ENCODE measurements around the gene ACAP2.

The ACAP2 gene

DNA sequence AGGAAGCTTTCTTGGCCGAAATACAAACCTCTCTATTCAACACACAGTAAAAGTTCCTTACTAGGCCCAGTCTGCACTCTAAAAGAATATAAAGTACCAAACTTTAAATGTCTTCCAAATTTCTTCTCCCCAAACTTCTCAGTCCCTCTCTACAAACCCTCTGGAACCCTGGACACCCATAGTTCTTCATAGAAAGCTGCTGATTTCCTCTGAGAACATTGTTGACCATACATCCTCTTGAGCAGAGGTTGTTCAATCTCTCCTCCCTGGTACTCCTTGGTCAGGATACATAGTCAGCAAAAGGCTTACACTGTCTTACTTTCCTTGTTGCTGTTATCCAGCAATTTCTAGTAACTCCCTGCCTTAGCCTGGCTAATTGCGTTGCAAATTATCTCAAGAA is 3.1 kb upstream of the ACAP2 start:
- DNase-seq (ENCODE audit: extremely low spot score), result no peak

GRCh38 chr3:195443391-195443989 is 670 bp upstream of the ACAP2 start:
- POLR2A ChIA-PET, result interaction anchor here (0.9 to 1.6 kb wide), 4 partner anchors 13 to 174 kb away, joined by 3 to 5 read pairs (median 3); no protein-coding TSS in a partner anchor
- CTCF ChIA-PET, result no interaction called here
- no peak for DNase-seq (ENCODE audit: extremely low spot score)
- no peak for TF ChIP-seq PKNOX1 (IDR thresholded peaks at IDR 0.05)
- TF ChIP-seq ARNT (IDR thresholded peaks at IDR 0.05), result no peak
- no peak for TF ChIP-seq CTBP1 (IDR thresholded peaks at IDR 0.05; ENCODE audit: borderline replicate concordance)
- no peak for TF ChIP-seq ELF4 (IDR thresholded peaks at IDR 0.05)
- no peak for TF ChIP-seq NFRKB (IDR thresholded peaks at IDR 0.05)
- TF ChIP-seq HDGF (IDR thresholded peaks at IDR 0.05; ENCODE audit: borderline replicate concordance), result no peak
- no peak; the same call in 1 of the 2 replicates for TF ChIP-seq L3MBTL2 (conservative IDR thresholded peaks at IDR 0.05)
- no peak for TF ChIP-seq FOXK2 (IDR thresholded peaks at IDR 0.05)
- no peak for TF ChIP-seq TARDBP (IDR thresholded peaks at IDR 0.05)
- TF ChIP-seq BHLHE40 (IDR thresholded peaks at IDR 0.05; ENCODE audit: borderline replicate concordance), result no peak
- no peak for TF ChIP-seq LEF1 (IDR thresholded peaks at IDR 0.05; ENCODE audit: borderline replicate concordance)
- TF ChIP-seq SP1 (IDR thresholded peaks at IDR 0.05), result no peak

More for the DNA sequence above, 3.1 kb upstream of the ACAP2 start:
- ChIA-PET CTCF (no interaction called here), POLR2A (no interaction called here)
- TF ChIP-seq PKNOX1 (IDR thresholded peaks at IDR 0.05), result no peak
- no peak for TF ChIP-seq ELF4 (IDR thresholded peaks at IDR 0.05)
- TF ChIP-seq BHLHE40 (IDR thresholded peaks at IDR 0.05; ENCODE audit: borderline replicate concordance), result no peak
- no peak for TF ChIP-seq ZNF384 (IDR thresholded peaks at IDR 0.05)
- no peak for TF ChIP-seq TARDBP (IDR thresholded peaks at IDR 0.05)
- no peak for TF ChIP-seq L3MBTL2 (conservative IDR thresholded peaks at IDR 0.05)
- TF ChIP-seq FOXA1 (IDR thresholded peaks at IDR 0.05), result no peak
- no peak for TF ChIP-seq SUZ12 (IDR thresholded peaks at IDR 0.05)
- no peak for TF ChIP-seq LEF1 (IDR thresholded peaks at IDR 0.05; ENCODE audit: borderline replicate concordance)
- no peak for TF ChIP-seq CTBP1 (IDR thresholded peaks at IDR 0.05; ENCODE audit: borderline replicate concordance)
- TF ChIP-seq FOXM1 (IDR thresholded peaks at IDR 0.05; ENCODE audit: borderline replicate concordance), result no peak
- no peak for TF ChIP-seq ARNT (IDR thresholded peaks at IDR 0.05)
- TF ChIP-seq FOXK2 (IDR thresholded peaks at IDR 0.05), result no peak
- no peak for TF ChIP-seq SP1 (IDR thresholded peaks at IDR 0.05)
- TF ChIP-seq NFRKB (IDR thresholded peaks at IDR 0.05), result no peak
- no peak for TF ChIP-seq HDGF (IDR thresholded peaks at IDR 0.05; ENCODE audit: borderline replicate concordance)

GRCh38 chr3:195441992-195442572 is 738 bp downstream of the ACAP2 start:
- TF ChIP-seq L3MBTL2 (conservative IDR thresholded peaks at IDR 0.05) (0 out of 2 replicates have a peak, but pooled peaks have one; percentile 9), NFRKB (IDR thresholded peaks at IDR 0.05) (no peak)
- ChIA-PET CTCF (interaction anchor here (0.6 kb wide), 1 partner anchor 231 kb away, joined by 3 read pairs; no protein-coding TSS in a partner anchor), POLR2A (interaction anchor here (1.1 to 1.6 kb wide), 3 partner anchors 100 to 172 kb away, joined by 3 to 5 read pairs (median 4); no protein-coding TSS in a partner anchor)
- peak; percentile 13 for DNase-seq (ENCODE audit: extremely low spot score)

DNA sequence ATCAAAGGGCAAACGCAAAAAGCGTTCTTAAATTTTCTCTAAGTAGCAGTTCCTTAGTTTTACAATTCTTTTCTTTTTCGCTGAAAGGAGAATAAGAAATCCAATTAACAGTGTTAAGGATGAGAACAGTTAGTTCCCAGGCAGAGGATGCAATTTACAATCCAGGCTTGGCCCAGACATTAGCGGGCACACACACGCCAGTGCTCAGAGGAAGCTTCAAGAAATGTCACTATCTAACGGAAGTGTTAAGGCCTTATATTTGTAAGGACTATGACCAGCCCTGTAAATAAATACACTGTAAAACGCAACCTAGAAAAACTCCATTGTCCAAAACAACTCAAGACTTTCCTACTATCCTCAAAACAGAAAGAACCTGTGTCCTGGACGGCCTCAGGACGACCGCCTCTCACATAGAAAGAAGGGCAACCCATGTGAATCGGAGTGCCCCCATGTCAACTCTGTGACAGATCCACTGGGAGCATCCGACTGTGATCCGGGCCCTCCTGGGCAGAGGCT is 1.3 kb downstream of the ACAP2 start:
- no peak for DNase-seq (ENCODE audit: extremely low spot score)
- no peak for TF ChIP-seq L3MBTL2 (conservative IDR thresholded peaks at IDR 0.05)
- TF ChIP-seq TARDBP (IDR thresholded peaks at IDR 0.05), result no peak
- no peak for TF ChIP-seq PKNOX1 (IDR thresholded peaks at IDR 0.05)
- TF ChIP-seq LEF1 (IDR thresholded peaks at IDR 0.05; ENCODE audit: borderline replicate concordance), result no peak
- TF ChIP-seq FOXM1 (IDR thresholded peaks at IDR 0.05; ENCODE audit: borderline replicate concordance), result no peak
- no peak for TF ChIP-seq HDGF (IDR thresholded peaks at IDR 0.05; ENCODE audit: borderline replicate concordance)
- TF ChIP-seq CTBP1 (IDR thresholded peaks at IDR 0.05; ENCODE audit: borderline replicate concordance), result no peak
- no peak for TF ChIP-seq ARNT (IDR thresholded peaks at IDR 0.05)
- TF ChIP-seq BHLHE40 (IDR thresholded peaks at IDR 0.05; ENCODE audit: borderline replicate concordance), result no peak
- no peak for TF ChIP-seq ELF4 (IDR thresholded peaks at IDR 0.05)
- no peak for TF ChIP-seq NFRKB (IDR thresholded peaks at IDR 0.05)
- POLR2A ChIA-PET, result interaction anchor here (0.9 to 1.1 kb wide), 2 partner anchors 32 to 101 kb away, joined by 3 to 4 read pairs; no protein-coding TSS in a partner anchor
- CTCF ChIA-PET, result interaction anchor here (1.4 kb wide), 1 partner anchor 171 kb away, joined by 7 read pairs; the partner anchor contains the start of gene XXYLT1

DNA sequence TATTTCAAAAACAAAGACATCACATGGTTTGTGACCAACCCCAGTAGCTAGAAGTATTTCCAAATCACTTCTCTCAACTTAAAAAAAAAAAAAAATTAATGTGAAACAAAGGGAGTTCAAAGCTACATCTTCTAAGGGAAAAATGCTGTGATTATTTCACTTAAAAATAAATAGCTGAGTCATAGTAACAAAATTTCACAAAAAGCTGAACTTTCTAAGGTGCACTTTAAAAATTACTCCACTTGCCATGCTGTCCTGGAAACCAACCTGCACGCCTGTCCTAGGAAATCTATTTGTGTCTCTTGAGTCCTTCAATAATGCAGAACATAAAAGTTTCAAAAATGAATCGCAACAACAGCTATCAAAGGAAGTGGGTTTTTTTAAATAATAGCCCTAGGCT is 1.8 kb downstream of the ACAP2 start:
- no peak for DNase-seq (ENCODE audit: extremely low spot score)
- no peak for TF ChIP-seq L3MBTL2 (conservative IDR thresholded peaks at IDR 0.05)
- no peak for TF ChIP-seq SP1 (IDR thresholded peaks at IDR 0.05)
- no peak for TF ChIP-seq CTBP1 (IDR thresholded peaks at IDR 0.05; ENCODE audit: borderline replicate concordance)
- no peak for TF ChIP-seq ELF4 (IDR thresholded peaks at IDR 0.05)
- TF ChIP-seq BHLHE40 (IDR thresholded peaks at IDR 0.05; ENCODE audit: borderline replicate concordance), result no peak
- TF ChIP-seq LEF1 (IDR thresholded peaks at IDR 0.05; ENCODE audit: borderline replicate concordance), result no peak
- TF ChIP-seq FOXK2 (IDR thresholded peaks at IDR 0.05), result no peak
- no peak for TF ChIP-seq FOXM1 (IDR thresholded peaks at IDR 0.05; ENCODE audit: borderline replicate concordance)
- no peak for TF ChIP-seq ARNT (IDR thresholded peaks at IDR 0.05)
- TF ChIP-seq HDGF (IDR thresholded peaks at IDR 0.05; ENCODE audit: borderline replicate concordance), result no peak
- TF ChIP-seq SUZ12 (IDR thresholded peaks at IDR 0.05), result no peak
- no peak for TF ChIP-seq TARDBP (IDR thresholded peaks at IDR 0.05)
- no peak for TF ChIP-seq NFRKB (IDR thresholded peaks at IDR 0.05)
- TF ChIP-seq ZNF384 (IDR thresholded peaks at IDR 0.05), result no peak
- TF ChIP-seq PKNOX1 (IDR thresholded peaks at IDR 0.05), result no peak
- TF ChIP-seq FOXA1 (IDR thresholded peaks at IDR 0.05), result no peak
- ChIA-PET CTCF (interaction anchor here (1.4 kb wide), 1 partner anchor 171 kb away, joined by 7 read pairs; the partner anchor contains the start of gene XXYLT1), POLR2A (interaction anchor here (0.9 to 1.1 kb wide), 2 partner anchors 33 to 101 kb away, joined by 3 to 4 read pairs; no protein-coding TSS in a partner anchor)

Measured in HEK293T (cell line).